GM12892 (cell line): Measurements from ENCODE around the gene GSTP1.

ENCODE experiments used
- POLR2A ChIP-seq: IDR thresholded peaks from 2 replicates; pipeline ENCODE4 v1.6.1; 2011; ENCODE audit warnings: low read depth, low read length, control low read depth
- POLR2AphosphoS5 ChIP-seq: IDR thresholded peaks from 2 replicates; pipeline ENCODE4 v1.6.1; 2011; ENCODE audit warnings: low read depth, low read length, control low read depth
- TAF1 ChIP-seq: IDR thresholded peaks from 2 replicates; pipeline ENCODE4 v1.6.1; 2011; ENCODE audit warnings: low read depth, mild to moderate bottlenecking, control low read depth, low read length, borderline replicate concordance

DNA sequence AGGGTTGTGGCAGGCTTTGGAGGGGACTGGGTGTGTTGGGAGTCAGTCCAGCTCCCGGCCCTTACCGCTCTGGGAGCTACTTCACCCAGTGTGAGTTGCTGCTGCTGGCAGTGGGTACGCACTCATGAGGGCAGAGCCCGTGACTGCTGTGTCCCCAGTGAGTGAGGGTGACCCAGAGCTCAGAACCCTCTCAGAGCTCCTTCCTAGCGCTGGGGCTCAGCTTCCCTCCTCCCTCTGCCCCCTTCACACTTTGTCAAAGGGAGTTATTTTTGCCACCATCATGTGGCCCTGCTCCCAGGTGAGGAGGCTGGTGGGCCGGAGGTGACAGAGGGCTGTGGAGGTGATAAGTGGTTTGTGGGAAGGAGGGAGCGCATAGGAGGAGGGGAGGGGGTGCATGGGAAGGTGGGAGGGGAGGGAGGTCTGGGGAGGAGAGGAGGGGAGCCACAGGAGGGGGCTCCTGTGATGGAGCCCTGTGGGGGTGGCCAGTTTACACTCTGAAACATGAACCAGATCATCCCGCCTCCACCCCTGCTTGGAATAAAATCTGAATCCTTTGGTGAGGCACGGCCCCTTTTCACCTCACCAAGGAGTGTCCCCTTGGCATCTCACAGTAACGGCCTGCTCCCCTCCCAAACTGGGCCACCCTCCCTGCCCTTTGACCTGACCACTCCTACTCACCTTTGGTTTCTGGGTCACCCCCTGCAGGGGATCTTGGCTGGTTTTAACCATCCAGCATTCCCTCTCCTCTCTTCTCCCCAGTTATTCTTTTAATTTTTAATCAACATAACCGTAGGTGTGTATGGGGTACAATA lies 33.0 kb downstream of the GSTP1 start:
- TF ChIP-seq POLR2A (no peak), POLR2AphosphoS5 (no peak), TAF1 (no peak)
